NCI-H446 treated with DMSO at 0.1 percent for 48 hours (cell line): ENCODE data around the gene AURKAIP1.

Experiments
- DNase-seq: peaks from one replicate; lab custom pipeline; 2025; lab: John Stamatoyannopoulos, UW

Gene AURKAIP1

GRCh38 chr1:1360506-1361169 lies 14.4 kb downstream of the AURKAIP1 start:
- no peak for DNase-seq

- DNase-seq = no peak
These were observed 15.1 kb downstream of the AURKAIP1 start for GRCh38 chr1:1359664-1360468.

- DNase-seq = no peak
These were observed 15.7 kb downstream of the AURKAIP1 start for GRCh38 chr1:1359308-1359663.

- no peak for DNase-seq
These were observed 16.4 kb downstream of the AURKAIP1 start, which contains the start of gene MXRA8 for GRCh38 chr1:1358433-1359271. Gene MXRA8 (minus strand): TSS chr1:1358555. CDS start chr1:1358504, 51 bp downstream.

- no peak for DNase-seq
These were observed 17.1 kb downstream of the AURKAIP1 start for GRCh38 chr1:1357871-1358432.

- DNase-seq = no peak
These were observed 18.1 kb downstream of the AURKAIP1 start for GRCh38 chr1:1356796-1357401.

GRCh38 chr1:1356166-1356795 lies 18.7 kb downstream of the AURKAIP1 start:
- DNase-seq = no peak

- DNase-seq = no peak
These were observed 19.6 kb downstream of the AURKAIP1 start for GRCh38 chr1:1355416-1355815.

GRCh38 chr1:1354271-1355247 lies 20.4 kb downstream of the AURKAIP1 start:
- no peak for DNase-seq

- DNase-seq = no peak
These were observed 21.4 kb downstream of the AURKAIP1 start for GRCh38 chr1:1353389-1354151.

- no peak for DNase-seq
These were observed 22.1 kb downstream of the AURKAIP1 start for GRCh38 chr1:1352786-1353388.

- no peak for DNase-seq
These were observed 23.2 kb downstream of the AURKAIP1 start for GRCh38 chr1:1351511-1352427.

- no peak for DNase-seq
These were observed 25.6 kb downstream of the AURKAIP1 start, which contains the start of gene DVL1 for GRCh38 chr1:1349256-1350012. Gene DVL1 (minus strand): TSS chr1:1349418. CDS start chr1:1349065, 353 bp downstream.

GRCh38 chr1:1348420-1349255 lies 26.4 kb downstream of the AURKAIP1 start:
- DNase-seq = no peak

- no peak for DNase-seq
These were observed 27.2 kb downstream of the AURKAIP1 start for GRCh38 chr1:1347663-1348419.
